Vein endothelial cell (primary cell): ENCODE data around the gene NLE1. TPM values are rescaled to one million over a fixed set of nuclear protein-coding genes. Genes with fewer than 3 reads are reported as not detected.

Source experiments
- small RNA-seq: library from RNA; depleted of rRNA; stranded (forward); fragments of <200 nt; gene quantifications from one replicate; pipeline ENCODE3, GENCODE V24; 2012
- total RNA-seq: library from RNA; depleted of rRNA; stranded (reverse); fragments of >200 nt; gene quantifications from 2 replicates; pipeline ENCODE4 v1.2.3, GENCODE V29; 2012

Gene NLE1
- total RNA-seq = 24.9 and 26.8 TPM in 2 replicates

GRCh38 chr17:35141681-35142466 lies at the start of gene NLE1:
NLE1 (minus strand) TSS chr17:35142303; CDS start chr17:35142275, 28 bp downstream.

DNA sequence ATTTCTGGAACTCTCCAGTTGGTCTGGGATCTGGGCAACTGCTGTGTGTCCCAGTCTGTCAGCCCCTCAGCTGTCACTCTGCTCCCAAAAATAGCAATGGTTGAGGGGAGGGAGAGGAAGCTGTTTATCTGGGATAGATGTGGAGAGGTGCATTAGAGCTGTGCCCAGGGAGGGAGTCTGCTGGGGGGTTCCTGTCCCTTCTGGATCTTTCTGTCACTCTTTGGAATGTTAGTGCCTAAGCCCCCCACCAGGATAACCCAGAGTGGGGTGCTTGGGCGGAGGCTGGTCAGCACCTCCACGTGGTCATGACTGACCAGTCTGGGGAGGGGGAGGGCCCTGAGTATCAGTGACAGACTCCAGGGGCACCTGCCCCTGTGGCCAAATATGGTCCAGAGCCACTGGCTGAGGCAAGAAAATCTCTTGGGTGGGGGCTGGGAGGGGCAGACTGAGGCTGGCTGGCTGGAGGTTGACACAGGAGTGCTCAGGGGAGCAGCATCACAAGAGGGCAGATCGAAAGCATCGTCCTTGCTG lies 5.3 kb upstream of the NLE1 start, which contains the start of gene UNC45B:
TSS of gene UNC45B (plus strand) at position 443 of the 531 bp plus-strand sequence. CDS start 447 bp downstream, outside the sequence.

GRCh38 chr17:35121315-35121714 lies 20.8 kb downstream of the NLE1 start, which contains the start of gene FNDC8:
FNDC8 (plus strand) TSS chr17:35121615; CDS start chr17:35121694, 79 bp downstream.

DNA sequence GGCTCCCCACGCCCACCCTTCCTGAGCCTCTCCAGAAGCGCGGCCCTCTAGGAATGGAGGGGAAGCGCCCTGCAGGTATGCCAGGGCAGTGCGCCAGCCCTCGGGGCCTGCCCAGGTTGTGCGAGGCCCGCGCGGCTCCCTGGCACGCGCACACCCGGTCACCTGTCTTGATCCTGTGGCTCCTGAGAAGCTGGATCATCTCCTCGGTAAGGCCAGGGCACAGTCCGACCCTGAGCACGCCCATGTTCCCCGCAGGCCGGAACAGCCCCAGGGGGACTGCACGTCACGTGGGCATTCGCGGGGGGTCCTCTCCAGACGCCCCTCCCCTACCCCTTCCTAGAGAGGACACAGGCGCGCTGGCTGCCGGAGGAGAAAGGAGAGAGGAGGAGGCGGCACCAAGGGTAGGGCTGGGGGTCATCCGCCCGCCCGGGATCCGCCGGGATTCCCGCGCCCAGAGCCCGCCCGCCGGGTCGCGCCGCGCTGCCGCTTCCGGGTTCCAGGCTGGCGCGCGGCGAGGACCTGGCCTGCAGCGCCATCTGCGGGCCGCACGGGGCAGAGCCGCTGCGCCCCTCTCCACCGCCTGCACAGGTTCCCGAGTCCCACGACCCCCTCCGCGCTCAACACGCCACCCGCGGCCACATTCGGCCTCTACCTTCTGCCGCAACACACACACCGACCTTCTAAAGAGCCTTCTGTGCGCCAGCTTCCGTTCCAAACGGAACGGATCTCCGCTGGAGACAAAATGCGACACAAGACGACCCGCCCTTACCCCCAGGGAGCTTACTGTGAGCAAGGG lies 22.5 kb downstream of the NLE1 start, which contains the start of gene RAD51D:
TSS of gene RAD51D (minus strand) at position 491 of the 796 bp plus-strand sequence. CDS start at position 244, 247 bp downstream.

Small RNA genes lying within 50 kb of the gene (small RNA-seq; reads per million reads assigned to genes)
- not detected for gene RNU6-840P

Other genes with a start within 250 kb of the NLE1 start
- 0.65 and 1.1 TPM in 2 replicates for gene CCT6B, start 180.8 kb downstream of the NLE1 start, total RNA-seq
- gene ZNF830, start 180.8 kb downstream of the NLE1 start, total RNA-seq = 7.8 and 9.7 TPM in 2 replicates
- gene LIG3, start 161.8 kb downstream of the NLE1 start, total RNA-seq = 30.1 and 42.8 TPM in 2 replicates
- 14.4 and 17.3 TPM in 2 replicates for gene RFFL, start 78.6 kb downstream of the NLE1 start, total RNA-seq
- 14.0 and 17.3 TPM in 2 replicates for gene RAD51D, start 22.4 kb downstream of the NLE1 start, total RNA-seq
- gene FNDC8, start 20.7 kb downstream of the NLE1 start, total RNA-seq = not detected in 2 replicates
- gene UNC45B, start 5.5 kb upstream of the NLE1 start, total RNA-seq = not detected in 2 replicates
- not detected in 2 replicates for gene SLC35G3, start 52.1 kb upstream of the NLE1 start, total RNA-seq
- 25.5 and 46.8 TPM in 2 replicates for gene SLFN5, start 100.8 kb upstream of the NLE1 start, total RNA-seq
- 62.4 and 77.9 TPM in 2 replicates for gene SLFN11, start 231.3 kb upstream of the NLE1 start, total RNA-seq